Raji (cell line): ENCODE data around the gene VWDE.

Experiments used
- POLR2A ChIP-seq: IDR thresholded peaks from 2 replicates; pipeline ENCODE4 v1.6.1; 2011; ENCODE audit warnings: low read depth, low read length, control low read depth; ENCODE audit not compliant: insufficient read depth

The VWDE gene

GRCh38 chr7:12373580-12374263 lies 29.9 kb downstream of the VWDE start:
- TF ChIP-seq POLR2A, result no peak

- TF ChIP-seq POLR2A, result no peak
Measured at GRCh38 chr7:12370249-12370648, 33.4 kb downstream of the VWDE start.

- no peak for TF ChIP-seq POLR2A
Measured at GRCh38 chr7:12369756-12370155, 33.9 kb downstream of the VWDE start.

GRCh38 chr7:12369072-12369471 lies 34.6 kb downstream of the VWDE start:
- TF ChIP-seq POLR2A, result no peak

- no peak for TF ChIP-seq POLR2A
Measured at GRCh38 chr7:12360948-12361347, 42.7 kb downstream of the VWDE start.

- TF ChIP-seq POLR2A, result no peak
Measured at GRCh38 chr7:12358694-12359093, 45.0 kb downstream of the VWDE start.

- TF ChIP-seq POLR2A, result no peak
Measured at GRCh38 chr7:12357508-12357907, 46.2 kb downstream of the VWDE start.

- no peak for TF ChIP-seq POLR2A
Measured at GRCh38 chr7:12351843-12352242, 51.8 kb downstream of the VWDE start.

GRCh38 chr7:12350971-12351370 lies 52.7 kb downstream of the VWDE start:
- no peak for TF ChIP-seq POLR2A

GRCh38 chr7:12337095-12337494 lies 66.6 kb downstream of the VWDE start:
- TF ChIP-seq POLR2A, result no peak

GRCh38 chr7:12328888-12329770 lies 74.5 kb downstream of the VWDE start:
- no peak for TF ChIP-seq POLR2A

- TF ChIP-seq POLR2A, result no peak
Measured at GRCh38 chr7:12327922-12328321, 75.7 kb downstream of the VWDE start.

- no peak for TF ChIP-seq POLR2A
Measured at GRCh38 chr7:12325646-12326045, 78.0 kb downstream of the VWDE start.

- TF ChIP-seq POLR2A, result no peak
Measured at GRCh38 chr7:12323415-12323814, 80.2 kb downstream of the VWDE start.

GRCh38 chr7:12322903-12323300 lies 80.8 kb downstream of the VWDE start:
- no peak for TF ChIP-seq POLR2A

GRCh38 chr7:12322284-12322902 lies 81.3 kb downstream of the VWDE start:
- no peak for TF ChIP-seq POLR2A
